ENCODE results near the gene RGS14.

DNA sequence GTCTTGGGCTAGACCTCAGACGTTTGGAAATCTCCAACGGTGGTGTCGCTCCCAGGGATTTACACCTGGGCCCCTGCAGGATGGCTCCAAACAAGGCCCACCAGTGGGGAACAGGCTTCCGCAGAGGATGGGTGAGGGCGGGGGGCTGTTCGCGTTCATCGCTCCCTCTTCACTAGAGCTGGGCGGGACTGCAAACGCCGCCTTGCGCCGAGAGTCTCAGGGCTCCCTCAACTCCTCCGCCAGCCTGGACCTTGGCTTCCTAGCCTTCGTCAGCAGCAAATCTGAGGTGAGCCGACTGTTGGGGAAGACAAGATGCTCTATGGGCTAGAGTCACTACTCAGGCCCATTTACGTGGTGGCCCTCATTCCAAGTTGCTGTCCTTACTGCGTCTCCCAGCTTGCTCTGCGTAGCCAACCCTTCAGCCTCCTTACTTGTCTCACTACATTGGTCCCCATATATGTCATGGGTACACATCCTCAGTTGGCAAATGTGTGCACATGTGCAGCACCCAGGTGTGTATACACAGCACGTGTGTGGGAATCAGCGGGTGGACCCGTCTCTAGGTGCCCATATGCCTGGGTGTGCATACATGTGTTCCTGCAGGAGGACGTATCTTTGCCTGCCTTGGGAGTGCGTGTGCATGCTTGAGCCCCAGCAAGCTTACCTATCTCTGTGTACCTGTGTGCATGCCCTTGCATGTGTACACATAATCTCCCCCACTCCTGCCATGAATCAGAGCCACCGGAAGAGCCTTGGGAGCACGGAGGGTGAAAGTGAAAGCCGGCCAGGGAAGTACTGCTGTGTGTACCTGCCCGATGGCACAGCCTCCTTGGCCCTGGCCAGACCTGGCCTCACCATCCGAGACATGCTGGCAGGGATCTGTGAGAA is 10.5 kb downstream of the RGS14 start:
- TF ChIP-seq, protein P1, sequence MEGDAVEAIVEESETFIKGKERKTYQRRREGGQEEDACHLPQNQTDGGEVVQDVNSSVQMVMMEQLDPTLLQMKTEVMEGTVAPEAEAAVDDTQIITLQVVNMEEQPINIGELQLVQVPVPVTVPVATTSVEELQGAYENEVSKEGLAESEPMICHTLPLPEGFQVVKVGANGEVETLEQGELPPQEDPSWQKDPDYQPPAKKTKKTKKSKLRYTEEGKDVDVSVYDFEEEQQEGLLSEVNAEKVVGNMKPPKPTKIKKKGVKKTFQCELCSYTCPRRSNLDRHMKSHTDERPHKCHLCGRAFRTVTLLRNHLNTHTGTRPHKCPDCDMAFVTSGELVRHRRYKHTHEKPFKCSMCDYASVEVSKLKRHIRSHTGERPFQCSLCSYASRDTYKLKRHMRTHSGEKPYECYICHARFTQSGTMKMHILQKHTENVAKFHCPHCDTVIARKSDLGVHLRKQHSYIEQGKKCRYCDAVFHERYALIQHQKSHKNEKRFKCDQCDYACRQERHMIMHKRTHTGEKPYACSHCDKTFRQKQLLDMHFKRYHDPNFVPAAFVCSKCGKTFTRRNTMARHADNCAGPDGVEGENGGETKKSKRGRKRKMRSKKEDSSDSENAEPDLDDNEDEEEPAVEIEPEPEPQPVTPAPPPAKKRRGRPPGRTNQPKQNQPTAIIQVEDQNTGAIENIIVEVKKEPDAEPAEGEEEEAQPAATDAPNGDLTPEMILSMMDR (optimal IDR thresholded peaks at IDR 0.05 in 1 of 3, IDR thresholded peaks at IDR 0.05 in 1 of 3, conservative IDR thresholded peaks at IDR 0.05 in 1 of 3; ENCODE audit: extremely low read depth in 1 of 3, insufficient read depth in 2 of 3, low read length in 3 of 3) = no peak
- no peak for TF ChIP-seq EZH2 (IDR thresholded peaks at IDR 0.05; ENCODE audit: low read length)
